GM12878 (cell line): ENCODE data around the gene SLC7A1. TPM values are rescaled to one million over a fixed set of nuclear protein-coding genes. Genes with fewer than 3 reads are reported as not detected.

Experiments
- ATAC-seq: fragments of 200-7000 bp; cut with Tn5 transposase; 3 replicates; pipeline ENCODE4 v1.9.1; 2020; ENCODE audit warnings: mild to moderate bottlenecking, moderate library complexity
- BruUV-seq: library from RNA; stranded (reverse); fragments of 400-500 nt; replicated peaks from 2 replicates; lab custom pipeline; 2021; lab: Mats Ljungman, UMichigan
- CTCF ChIA-PET: fragments of 300-600 bp; sonication (Branson Sonifier 250); formaldehyde crosslinking; extraction: SDS; loops from one replicate; lab custom pipeline; 2021; ENCODE audit warnings: inconsistent platforms; lab: Yijun Ruan, JAX
- POLR2A ChIA-PET: fragments of 350-600 bp; formaldehyde crosslinking; extraction: SDS; loops from one replicate; lab custom pipeline; 2021; ENCODE audit warnings: inconsistent platforms; lab: Charles Lee
- RAD21 ChIA-PET: fragments of 300-600 bp; sonication (Branson Sonifier 250); formaldehyde crosslinking; loops from one replicate; lab custom pipeline; 2023; ENCODE audit warnings: antibody characterized with exemption; ENCODE audit not compliant: unreplicated experiment; lab: Charles Lee
- SMC1A ChIA-PET: fragments of 300-600 bp; sonication (Branson Sonifier 250); formaldehyde crosslinking; loops from one replicate; lab custom pipeline; 2023; ENCODE audit not compliant: unreplicated experiment, uncharacterized antibody; lab: Charles Lee
- DNase-seq: peaks from one replicate; pipeline ENCODE4 v3.0.0-alpha.2; 2011; ENCODE audit warnings: low read depth, low spot score
- FAIRE-seq: peaks from 3 replicates; lab custom pipeline; 2011; peaks lifted over from hg19 to GRCh38; lab: Jason Lieb, UNC
- H2AFZ ChIP-seq: 2 replicates; pipeline ENCODE4 v1.6.0; 2011; ENCODE audit warnings: low read depth, low read length, control low read depth; ENCODE audit not compliant: control insufficient read depth
- H3K27ac ChIP-seq: 2 replicates; pipeline ENCODE4 v1.5.1; 2011; ENCODE audit warnings: control low read depth; ENCODE audit not compliant: control insufficient read depth, insufficient read depth
- H3K27me3 ChIP-seq, 2 experiments: replicated peaks in 1 of 2; 2 replicates each; pipeline versions ENCODE4 v1.6.0 to v1.6.1; 2011; ENCODE audit warnings: low read length in 1 of 2; ENCODE audit not compliant: control insufficient read depth in 2 of 2, insufficient read depth in 2 of 2
- H3K36me3 ChIP-seq, 2 experiments: 2 replicates each; pipeline ENCODE4 v1.5.1; 2011; ENCODE audit warnings: low read length in 1 of 2; ENCODE audit not compliant: control insufficient read depth in 2 of 2, insufficient read depth in 2 of 2
- H3K4me1 ChIP-seq: 2 replicates; pipeline ENCODE4 v1.6.1; 2011; ENCODE audit warnings: mild to moderate bottlenecking, low read length, moderate library complexity, mixed read lengths; ENCODE audit not compliant: control insufficient read depth, insufficient read depth
- H3K4me2 ChIP-seq: 2 replicates; pipeline ENCODE4 v1.6.0; 2011; ENCODE audit warnings: control low read depth; ENCODE audit not compliant: control insufficient read depth, insufficient read depth
- H3K4me3 ChIP-seq: fragments of 200-600 bp; sonication (generic); 2 replicates; pipeline ENCODE4 v1.5.1; 2016
- H3K79me2 ChIP-seq: 2 replicates; pipeline ENCODE4 v1.6.0; 2011; ENCODE audit warnings: low read length; ENCODE audit not compliant: control insufficient read depth, insufficient read depth
- H3K9ac ChIP-seq: 2 replicates; pipeline ENCODE4 v1.8.0; 2011; ENCODE audit warnings: low read length, control low read depth, mixed read lengths; ENCODE audit not compliant: control insufficient read depth, insufficient read depth
- H3K9me3 ChIP-seq: replicated peaks from 3 replicates; pipeline ENCODE4 v1.5.1; 2011; ENCODE audit warnings: mild to moderate bottlenecking, low read length; ENCODE audit not compliant: control insufficient read depth, insufficient read depth
- H4K20me1 ChIP-seq: 2 replicates; pipeline ENCODE4 v1.6.0; 2011; ENCODE audit not compliant: control insufficient read depth, insufficient read depth
- BCL3 ChIP-seq: IDR thresholded peaks from 2 replicates; pipeline ENCODE4 v1.6.1; 2011; ENCODE audit warnings: borderline replicate concordance, low read depth, mild to moderate bottlenecking, moderate library complexity, low read length; ENCODE audit not compliant: insufficient read depth, poor library complexity, severe bottlenecking
- CREM ChIP-seq: IDR thresholded peaks from 2 replicates; pipeline ENCODE4 v1.6.1; 2014; ENCODE audit warnings: antibody characterized with exemption, low read depth
- IKZF1 ChIP-seq: fragments of 450-650 bp; conservative IDR thresholded peaks from 2 replicates; pipeline ENCODE4 v1.6.1; 2017; ENCODE audit warnings: antibody characterized with exemption, mild to moderate bottlenecking
- KAT2A ChIP-seq: conservative IDR thresholded peaks from 2 replicates; pipeline ENCODE4 v1.6.1; 2011; ENCODE audit warnings: low read depth, low read length; ENCODE audit not compliant: control insufficient read depth
- RB1 ChIP-seq: fragments of 450-650 bp; formaldehyde crosslinking; IDR thresholded peaks from 2 replicates; pipeline ENCODE4 v1.6.1; 2017; ENCODE audit warnings: mild to moderate bottlenecking, borderline replicate concordance
- RUNX3 ChIP-seq: IDR thresholded peaks from 2 replicates; pipeline ENCODE4 v1.6.1; 2012; ENCODE audit warnings: low read length, inconsistent platforms
- TBL1XR1 ChIP-seq: IDR thresholded peaks from 2 replicates; pipeline ENCODE4 v1.6.1; 2012; ENCODE audit warnings: low read depth, low read length, improper control_type of control experiment
- WGBS: methylation state at CpG from one replicate; pipeline ENCODE4 v1.1.6; 2016; ENCODE audit warnings: low lambda C conversion rate; ENCODE audit not compliant: insufficient replicate concordance, insufficient coverage; ENCODE audit errors: missing lambda C conversion rate; 5-methylcytosine and 5-hydroxymethylcytosine counted together
- in situ Hi-C: fragments of 300-500 bp; cut with MboI; formaldehyde crosslinking; loops from 9 replicates; pipeline ENCODE4 v1.14.3; 2018; ENCODE audit warnings: mixed read lengths
- intact Hi-C: fragments of 100-400 bp; cut with micrococcal nuclease; formaldehyde crosslinking; loops from one replicate; pipeline ENCODE4 v1.14.2; 2022; ENCODE audit not compliant: unreplicated experiment
- polyA plus RNA-seq, 11 experiments: library from polyadenylated mRNA; depleted of rRNA in 4 of 11; unstranded in 6 of 11; stranded (reverse) in 5 of 11; fragments of >200 nt; fragmentation: Nextera tagmentation in 4 of 11; fragmentation: Illumina TruSeq in 1 of 11; extraction: Ambion mirVana in 4 of 11; extraction: Trizol in 1 of 11; gene quantifications; 1 replicate in 1 of 11; 2 replicates in 10 of 11; pipeline versions ENCODE4 v1.2.1 to v1.2.3, GENCODE V29; 2011 to 2016; ENCODE audit warnings: inconsistent platforms in 2 of 11, missing spikeins in 2 of 11, low read depth in 1 of 11
- total RNA-seq, 4 experiments: library from RNA; depleted of rRNA in 3 of 4; stranded (reverse); fragments of >200 nt in 3 of 4; fragmentation: Illumina TruSeq in 1 of 4; extraction: Trizol in 1 of 4; gene quantifications; 2 replicates each; pipeline versions ENCODE4 v1.2.1 to v1.2.3, GENCODE V29; 2013 to 2021

Gene SLC7A1
- total and polyA plus RNA-seq, 10 of the 15 experiments (the other 5 are each of a cell fraction or from before 2014, with no cell fraction given) = 6.4 to 91.7 (median 23.4) TPM

GRCh38 chr13:29486551-29486950, 108.9 kb downstream of the SLC7A1 start:
- CTCF ChIA-PET = interaction anchor here (0.9 kb wide), 1 partner anchor 32 kb away, joined by 3 read pairs; no protein-coding TSS in a partner anchor
- in situ Hi-C loops (no loop called here), intact Hi-C loops (no loop called here)
- H4K20me1 ChIP-seq = no peaks in the 10 kb centered on the region
- TF ChIP-seq KAT2A (no peak), TBL1XR1 (no peak), RB1 (no peak), CREM (no peak), RUNX3 (no peak), IKZF1 (no peak), BCL3 (no peak)
- no peaks in the 10 kb centered on the region for H3K36me3 ChIP-seq
- no peak overlapping the region for H3K27ac ChIP-seq
- H3K4me3 ChIP-seq = no peak overlapping the region
- RAD21 ChIA-PET = no interaction called here
- ATAC-seq (no peak), DNase-seq (no peak), FAIRE-seq (no peak)
- no peaks in the 10 kb centered on the region for H3K9me3 ChIP-seq
- no peak overlapping the region for H2AFZ ChIP-seq
- POLR2A ChIA-PET = no interaction called here
- H3K9ac ChIP-seq = no peak overlapping the region
- SMC1A ChIA-PET = no interaction called here
- no peaks in the 10 kb centered on the region for H3K79me2 ChIP-seq
- 37% methylated on average over 3 of the region's 3 CpGs for WGBS
- no TSS peak for BruUV-seq
- no peaks in the 10 kb centered on the region; a peak in 1 of 4 replicates for H3K27me3 ChIP-seq
- no peak overlapping the region for H3K4me2 ChIP-seq
- H3K4me1 ChIP-seq = no peaks in the 10 kb centered on the region
